Stimulated activated CD4-positive, alpha-beta T cell treated with anti-CD3 and anti-CD28 coated beads, Interleukin-2, amount 100 ng/mL, for 4 hours (primary cell): ENCODE measurements around the gene EPHA4.

ENCODE experiments used
- DNase-seq: peaks from one replicate; pipeline ENCODE4 v3.0.0-alpha.2; 2020; ENCODE audit warnings: low read depth

The EPHA4 gene

DNA sequence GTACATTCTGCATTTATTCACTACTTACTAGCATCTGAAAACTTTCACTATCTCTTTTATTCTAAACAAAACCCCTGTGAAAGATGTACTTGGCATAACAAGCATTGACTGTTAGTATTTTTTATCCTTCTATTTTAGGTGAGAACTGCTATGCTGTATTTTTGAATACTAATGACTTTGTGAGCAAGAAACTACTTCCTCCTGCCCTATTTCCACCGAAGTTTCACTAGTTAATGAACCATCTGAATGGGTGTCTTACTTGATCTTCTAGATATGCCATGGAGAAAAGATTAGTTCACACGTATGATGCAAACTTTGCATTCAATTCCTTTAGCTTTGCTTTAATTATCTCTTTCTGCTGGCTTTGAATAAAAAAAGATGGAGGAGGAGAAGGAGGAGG, 68.1 kb downstream of the EPHA4 start:
- no peak for DNase-seq

DNA sequence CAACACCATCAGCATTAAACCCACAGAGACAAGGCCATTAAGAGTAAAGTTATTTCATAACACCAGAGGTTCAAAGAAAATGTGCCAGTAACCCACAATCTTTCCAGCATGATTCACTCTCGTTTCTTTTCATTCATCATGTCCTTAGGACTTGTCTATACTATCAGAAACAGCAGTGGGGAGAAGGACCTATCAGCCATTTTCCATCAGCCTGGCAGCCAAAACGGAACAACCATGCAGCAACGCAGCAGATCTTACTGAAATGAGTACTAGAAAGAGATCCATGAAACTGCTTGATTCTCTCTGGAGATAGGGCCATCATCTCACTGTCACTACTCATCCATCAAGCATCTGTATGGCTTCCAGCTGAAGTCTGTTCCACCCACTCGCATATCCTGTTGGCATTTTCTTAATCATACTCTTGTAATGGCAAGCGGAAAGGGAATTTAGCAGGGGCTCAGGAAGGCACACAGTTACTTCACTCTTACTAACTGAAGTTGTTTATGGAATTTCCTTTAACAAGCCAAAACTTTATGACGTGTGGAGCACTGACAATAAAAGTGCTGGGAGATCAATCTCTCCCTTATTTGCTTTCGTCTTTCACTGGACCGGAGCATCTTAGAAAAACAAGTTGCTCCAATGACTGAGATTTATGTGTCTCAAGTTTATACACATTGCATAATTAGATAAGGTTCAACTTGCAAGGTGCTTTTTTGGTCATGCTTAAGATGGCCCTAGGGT, 69.7 kb downstream of the EPHA4 start:
- DNase-seq, result no peak

- no peak for DNase-seq
Measured at GRCh38 chr2:221501883-221502269, 70.2 kb downstream of the EPHA4 start.

DNA sequence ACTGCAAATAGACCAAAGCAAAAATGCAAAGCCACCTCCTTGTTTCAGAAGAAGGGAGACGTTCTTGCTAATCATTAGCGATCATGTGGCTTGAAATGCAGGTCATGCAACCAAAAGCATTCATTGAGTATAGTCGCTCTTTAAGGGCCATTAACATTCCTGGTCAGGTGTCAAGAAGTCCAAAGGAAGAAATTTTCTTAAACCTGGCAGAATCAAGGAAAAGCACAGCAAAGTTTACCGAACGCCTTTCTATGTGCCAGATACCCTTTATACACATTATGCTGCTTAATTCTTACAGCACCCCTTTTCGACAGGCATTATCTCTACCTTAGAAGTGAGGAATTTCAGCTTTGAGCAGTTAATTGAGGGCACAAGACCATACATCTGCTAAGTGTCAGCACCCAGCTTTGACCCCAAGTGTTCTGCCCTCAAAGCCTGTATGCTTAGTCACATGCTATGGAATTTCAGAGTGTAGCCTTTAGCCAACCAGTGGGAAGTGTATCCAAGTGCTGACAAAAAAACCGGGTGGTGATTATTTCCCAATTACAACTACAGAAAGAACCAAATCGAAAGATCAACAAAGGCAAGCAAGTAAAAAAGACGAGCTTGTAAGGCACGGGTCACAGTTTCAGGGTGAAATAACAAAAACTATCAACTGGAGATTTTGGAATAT, 70.8 kb downstream of the EPHA4 start:
- no peak for DNase-seq

DNA sequence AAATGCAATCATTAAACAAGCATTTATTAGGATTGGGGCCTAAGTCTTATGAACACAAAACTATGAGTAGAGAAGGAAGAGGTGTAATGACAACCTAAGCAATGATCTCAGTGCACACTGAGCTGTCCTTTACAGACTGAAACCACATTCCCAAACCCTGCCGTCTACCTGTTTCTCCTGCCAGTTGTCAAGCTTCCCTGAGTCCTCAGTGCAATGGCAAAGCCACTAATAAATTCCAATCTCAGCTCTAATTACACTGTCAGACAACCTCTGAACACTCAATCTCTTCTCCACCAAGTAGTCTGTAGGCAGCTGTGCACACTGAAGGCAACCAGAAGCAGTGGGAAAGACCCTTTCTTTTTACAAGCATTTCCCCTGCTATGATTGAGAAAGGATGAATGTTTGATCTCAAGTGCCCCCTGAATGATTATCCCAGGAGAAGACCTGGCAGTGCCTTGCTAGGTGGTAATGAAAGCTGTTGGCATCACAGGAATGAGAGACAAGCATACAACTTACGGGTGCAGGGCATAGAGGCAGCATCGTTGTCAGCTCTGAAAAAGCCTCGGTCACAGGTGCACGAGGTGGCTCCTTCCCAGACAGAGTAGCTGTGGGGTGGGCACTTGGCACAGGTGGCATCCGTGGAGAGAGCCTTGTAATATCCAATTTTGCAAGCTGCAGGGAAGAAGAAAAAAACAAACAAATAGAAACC, 71.4 kb downstream of the EPHA4 start:
- DNase-seq, result no peak

DNA sequence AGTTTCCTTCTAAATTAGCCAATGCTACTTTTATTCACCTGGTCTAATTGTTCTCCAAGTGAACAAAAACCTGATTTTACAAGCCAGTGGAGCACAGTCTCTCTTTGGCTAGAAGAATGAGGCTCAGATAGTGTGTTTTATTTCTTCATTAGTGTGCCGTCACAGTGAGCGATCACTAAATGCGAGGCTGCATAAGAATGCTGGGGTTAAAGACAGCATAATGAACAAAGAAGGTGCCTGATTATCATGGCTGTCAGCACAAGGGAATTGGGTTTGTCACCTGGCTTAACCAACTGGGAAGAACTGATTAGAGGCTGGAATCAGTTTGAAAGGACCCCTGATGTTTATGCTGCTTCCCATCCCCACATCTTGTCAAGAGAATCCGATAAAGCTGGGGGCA, 76.4 kb downstream of the EPHA4 start:
- no peak for DNase-seq

- no peak for DNase-seq
Measured at GRCh38 chr2:221494556-221494955, 77.5 kb downstream of the EPHA4 start.

DNA sequence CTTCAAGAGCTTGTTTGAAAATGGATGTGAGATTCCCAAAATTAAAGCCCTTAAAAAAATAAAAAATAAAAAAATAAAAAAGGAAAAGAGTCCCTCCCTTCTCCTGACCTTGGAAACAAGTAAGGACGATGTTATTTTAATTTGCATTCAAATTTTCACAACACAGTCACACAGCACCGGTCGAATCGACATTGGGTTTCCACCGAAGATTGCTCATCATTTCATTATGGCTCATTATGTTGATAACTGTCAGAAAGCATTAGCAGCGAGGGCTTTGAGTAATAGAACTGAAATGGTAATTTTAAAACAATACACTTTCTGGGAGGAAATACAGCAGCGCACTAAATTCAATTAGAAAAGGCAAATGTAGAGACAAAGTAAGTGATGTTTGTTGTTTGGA, 78.7 kb downstream of the EPHA4 start:
- DNase-seq, result no peak

DNA sequence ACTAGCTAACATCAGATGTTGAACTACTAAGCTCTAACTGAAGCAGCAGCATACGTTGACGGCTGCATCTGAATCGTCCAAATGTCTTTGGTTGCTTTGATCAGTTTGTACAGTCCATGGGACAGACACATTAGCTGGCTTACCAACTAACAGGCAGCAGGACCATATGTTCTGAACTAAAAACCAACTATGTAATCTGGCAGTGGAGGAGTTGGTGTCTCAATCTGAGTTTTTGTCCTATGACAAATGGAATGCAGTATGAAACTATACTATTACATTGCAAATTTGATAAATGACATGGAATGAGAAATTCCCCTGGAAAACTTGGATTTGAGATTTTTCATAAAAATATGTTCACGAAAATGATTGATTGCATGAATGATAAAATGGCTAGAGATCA, 79.5 kb downstream of the EPHA4 start:
- no peak for DNase-seq

- no peak for DNase-seq
Measured at GRCh38 chr2:221490506-221491060, 81.5 kb downstream of the EPHA4 start.

DNA sequence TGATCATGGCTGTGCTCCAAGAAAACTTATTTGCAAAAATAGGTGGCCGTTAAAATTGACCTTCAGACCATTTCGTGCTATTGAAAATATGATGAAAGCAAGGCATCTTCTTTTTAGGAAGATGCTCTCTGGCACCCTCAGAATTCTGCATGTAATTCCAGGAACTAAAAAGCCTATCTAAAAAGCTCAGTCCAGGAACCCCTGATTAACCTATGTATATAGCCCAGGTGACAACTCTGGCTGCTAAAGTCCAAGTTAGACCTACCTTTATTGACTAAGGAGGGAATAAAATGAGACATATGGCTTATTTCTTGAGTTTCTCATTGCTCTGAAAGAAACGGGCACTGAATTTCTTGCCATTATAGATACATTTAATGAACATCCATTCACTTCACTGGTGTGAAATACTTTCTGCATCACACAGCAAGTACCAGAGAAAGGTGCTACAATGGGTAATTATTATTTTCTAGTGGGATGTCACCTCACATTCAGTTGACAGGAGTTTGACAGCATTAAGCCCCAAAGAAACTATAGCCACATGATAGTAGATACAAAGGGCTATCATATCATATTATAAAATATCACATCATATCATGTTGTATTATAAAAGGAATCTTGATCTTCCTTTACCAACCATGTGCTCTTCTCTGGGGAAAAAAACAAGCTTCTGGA, 83.8 kb downstream of the EPHA4 start:
- no peak for DNase-seq

GRCh38 chr2:221486106-221486505, 86.0 kb downstream of the EPHA4 start:
- no peak for DNase-seq

DNA sequence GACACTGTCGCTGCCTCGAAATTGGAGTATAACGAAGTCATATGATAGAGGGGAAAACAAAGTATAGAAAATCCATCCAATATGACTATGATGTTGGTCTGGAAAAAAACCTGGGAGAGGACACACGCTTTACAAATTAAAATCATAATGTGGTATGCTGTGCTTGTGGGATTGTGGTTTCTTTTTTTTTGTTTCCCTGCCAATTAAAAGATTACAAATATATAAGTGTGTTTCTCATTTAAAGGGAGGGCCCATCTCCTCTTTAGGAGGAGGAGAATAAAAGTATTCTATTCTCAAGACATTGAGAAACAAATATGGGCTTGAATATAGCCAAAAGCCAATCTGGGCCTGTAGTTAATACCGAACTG, 86.6 kb downstream of the EPHA4 start:
- no peak for DNase-seq

DNA sequence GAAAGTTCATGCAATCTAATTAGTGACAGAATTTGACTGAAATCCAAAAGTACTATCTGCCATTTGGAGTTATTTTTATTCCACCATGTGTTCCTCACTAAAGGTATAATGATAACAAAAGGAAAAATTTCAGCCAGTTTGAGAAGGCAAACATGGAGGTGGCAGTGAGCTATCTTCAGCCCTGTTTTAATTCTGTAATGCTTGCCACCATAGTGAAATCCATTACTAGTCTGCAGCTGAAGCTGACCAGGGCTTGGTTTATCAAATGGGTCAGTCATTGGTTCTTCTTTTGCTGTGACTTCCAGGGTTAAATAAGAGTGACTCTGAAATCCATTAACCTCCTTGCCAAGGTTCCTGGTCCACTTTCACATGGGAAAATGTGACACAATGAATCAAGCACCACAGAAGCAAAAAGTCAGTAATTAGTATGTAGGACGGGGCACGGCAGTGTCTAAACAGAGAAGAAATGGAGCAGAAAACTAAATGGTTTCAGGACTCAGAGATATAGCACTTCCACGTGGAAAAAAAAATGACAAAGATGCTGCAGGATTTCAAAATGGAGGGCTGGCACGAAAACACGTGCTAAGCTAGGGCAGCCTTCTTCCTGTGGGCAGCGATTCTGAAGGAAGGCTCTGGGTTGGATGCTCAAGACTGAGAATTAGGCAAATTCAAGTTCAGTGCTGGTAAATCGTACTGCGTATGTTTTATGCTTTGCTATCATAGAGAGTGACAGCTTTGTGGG, 87.2 kb downstream of the EPHA4 start:
- no peak for DNase-seq

- no peak for DNase-seq
Measured at GRCh38 chr2:221482666-221483455, 89.2 kb downstream of the EPHA4 start.

DNA sequence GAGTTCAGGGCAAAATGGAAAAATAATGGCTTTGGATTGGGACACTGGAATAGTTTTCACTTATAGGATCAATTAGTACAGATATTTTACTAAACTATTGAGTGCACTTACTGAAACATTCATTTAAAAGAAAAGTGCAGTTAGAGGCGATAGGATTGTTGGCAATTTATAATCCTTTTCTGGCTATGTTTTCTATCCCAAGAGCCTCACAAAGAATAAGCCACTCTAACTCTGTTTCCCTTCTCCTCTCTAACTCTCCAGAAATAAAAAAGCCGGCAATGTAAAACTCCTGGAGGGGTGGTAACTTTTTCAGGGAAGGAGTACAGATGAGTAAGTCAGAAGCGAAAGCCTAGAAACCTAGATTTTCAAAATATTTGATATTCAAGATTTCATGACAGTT, 91.3 kb downstream of the EPHA4 start:
- DNase-seq, result no peak

- no peak for DNase-seq
Measured at GRCh38 chr2:221480163-221480562, 91.9 kb downstream of the EPHA4 start.

GRCh38 chr2:221478485-221478863, 93.6 kb downstream of the EPHA4 start:
- no peak for DNase-seq

DNA sequence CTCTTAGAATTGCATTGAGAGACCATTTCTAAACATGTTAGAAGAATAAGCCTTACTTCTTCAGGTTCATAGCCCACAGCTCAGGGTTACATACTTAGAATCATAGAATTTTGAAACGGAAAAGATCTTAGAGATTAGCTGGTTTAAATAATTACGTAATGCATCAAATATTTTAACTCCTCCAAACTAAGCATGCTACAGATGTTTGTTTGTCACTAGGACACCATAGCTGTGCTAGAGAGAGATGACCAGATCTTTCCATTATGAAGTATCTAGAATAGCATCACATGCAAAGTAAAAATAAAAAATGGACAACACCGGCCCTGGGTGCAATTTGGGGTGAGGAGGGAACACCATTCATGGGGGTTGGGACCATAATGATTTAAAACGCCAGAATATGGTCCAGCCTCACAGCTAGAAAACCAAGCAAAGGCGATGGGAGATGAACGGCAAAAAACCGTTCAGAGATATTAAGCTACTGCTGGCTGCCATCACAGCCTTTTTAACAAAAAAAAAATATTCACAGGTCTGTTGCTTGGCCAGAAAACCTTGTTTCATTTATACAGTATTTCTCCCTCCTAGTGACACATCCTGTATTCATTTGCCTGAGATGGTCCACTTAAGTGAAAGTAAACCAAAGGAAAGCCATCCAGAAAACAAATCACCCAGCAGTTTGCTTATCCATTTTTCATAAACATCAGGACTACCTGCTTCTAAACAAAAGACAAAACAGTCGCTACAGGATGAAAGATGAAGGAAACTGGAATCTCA, 94.2 kb downstream of the EPHA4 start:
- DNase-seq, result no peak

DNA sequence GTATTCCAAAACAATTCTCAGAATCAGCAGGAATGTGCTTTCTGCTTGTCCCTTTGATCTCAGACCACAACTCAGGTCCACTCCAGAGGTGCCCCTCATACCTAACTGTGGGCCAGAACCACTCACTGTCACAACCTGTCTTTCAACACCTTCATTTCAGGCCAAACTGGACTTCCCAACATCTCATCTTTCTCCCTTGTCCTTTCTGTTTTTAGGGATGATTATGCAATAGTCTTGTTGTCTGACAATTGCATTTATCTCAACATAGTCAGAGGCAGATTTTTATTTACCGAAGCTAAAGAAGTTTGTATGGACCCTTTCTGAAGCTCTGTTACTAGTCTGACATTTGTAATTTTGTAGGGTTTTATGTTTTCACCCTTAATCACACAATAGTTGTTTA, 95.9 kb downstream of the EPHA4 start:
- no peak for DNase-seq
